Dermis microvascular lymphatic vessel endothelial cell (primary cell): ENCODE results near the gene TGFB1I1. TPM values are rescaled to one million over a fixed set of nuclear protein-coding genes. Genes with fewer than 3 reads are reported as not detected.
A peak's percentile ranks its signal among the peaks of the same experiment; 100 is the strongest.
"Not testable (repeated sequence)": the region's sequence is repeated elsewhere in the genome, so short reads cannot be mapped to it uniquely, and the experiment has no call there.

ENCODE experiments used
- DNase-seq, 2 donors: peaks; one replicate each; pipeline versions ENCODE4 v3.0.0 to v3.0.0-alpha.2; 2010; ENCODE audit warnings: low read depth in 2 of 2
- total RNA-seq: library from RNA; depleted of rRNA; stranded (reverse); fragments of >200 nt; gene quantifications from 2 replicates; pipeline ENCODE4 v1.2.1, GENCODE V29; 2014

TGFB1I1 gene
- total RNA-seq, 1 donor from 2014 or later, result 26.2 TPM

GRCh38 chr16:31487071-31487719 is 15.2 kb downstream of the TGFB1I1 start:
- no peak for DNase-seq

- DNase-seq, result peak in 1 of 2 donors; percentile 33
Observed at GRCh38 chr16:31487720-31488467, 15.9 kb downstream of the TGFB1I1 start.

- peak in 1 of 2 donors; percentile 25 for DNase-seq
Observed at GRCh38 chr16:31488468-31489297, 16.7 kb downstream of the TGFB1I1 start.

- no peak for DNase-seq
Observed at GRCh38 chr16:31489298-31489564, 17.3 kb downstream of the TGFB1I1 start.

- no peak for DNase-seq
Observed at GRCh38 chr16:31489616-31490584, 17.9 kb downstream of the TGFB1I1 start.

GRCh38 chr16:31491778-31492418 is 19.9 kb downstream of the TGFB1I1 start:
- no peak for DNase-seq

GRCh38 chr16:31493506-31494125 is 21.7 kb downstream of the TGFB1I1 start:
- no peak for DNase-seq

GRCh38 chr16:31496670-31497069 is 24.7 kb downstream of the TGFB1I1 start:
- DNase-seq, result no peak

GRCh38 chr16:31498493-31498892 is 26.5 kb downstream of the TGFB1I1 start:
- DNase-seq, result no peak

GRCh38 chr16:31499928-31500327 is 28.0 kb downstream of the TGFB1I1 start:
- no peak for DNase-seq

- no peak for DNase-seq
Observed at GRCh38 chr16:31501226-31501965, 29.4 kb downstream of the TGFB1I1 start.

- DNase-seq, result no peak
Observed at GRCh38 chr16:31501966-31502348, 30.0 kb downstream of the TGFB1I1 start.

- no peak for DNase-seq
Observed at GRCh38 chr16:31502981-31503380, 31.0 kb downstream of the TGFB1I1 start.

- not testable (repeated sequence) for DNase-seq
Observed at GRCh38 chr16:31503555-31503954, 31.6 kb downstream of the TGFB1I1 start.

GRCh38 chr16:31504159-31504558 is 32.2 kb downstream of the TGFB1I1 start:
- peak; percentile 46 to 62 for DNase-seq

- no peak for DNase-seq
Observed at GRCh38 chr16:31505483-31505882, 33.5 kb downstream of the TGFB1I1 start.

- DNase-seq, result no peak
Observed at GRCh38 chr16:31507617-31507928, 35.6 kb downstream of the TGFB1I1 start.

- DNase-seq, result peak; percentile 75 to 93
Observed at GRCh38 chr16:31507929-31508705, 36.2 kb downstream of the TGFB1I1 start, which contains the start of gene RUSF1. Gene RUSF1, minus strand, starts transcription at chr16:31508391. Its CDS starts 18 bp downstream, at chr16:31508373.

GRCh38 chr16:31508706-31509195 is 36.8 kb downstream of the TGFB1I1 start:
- peak in 1 of 2 donors; percentile 17 for DNase-seq
